ENCODE results near the gene HSPA1A.
"Not testable (repeated sequence)": the region's sequence is repeated elsewhere in the genome, so short reads cannot be mapped to it uniquely, and the experiment has no call there.

DNA sequence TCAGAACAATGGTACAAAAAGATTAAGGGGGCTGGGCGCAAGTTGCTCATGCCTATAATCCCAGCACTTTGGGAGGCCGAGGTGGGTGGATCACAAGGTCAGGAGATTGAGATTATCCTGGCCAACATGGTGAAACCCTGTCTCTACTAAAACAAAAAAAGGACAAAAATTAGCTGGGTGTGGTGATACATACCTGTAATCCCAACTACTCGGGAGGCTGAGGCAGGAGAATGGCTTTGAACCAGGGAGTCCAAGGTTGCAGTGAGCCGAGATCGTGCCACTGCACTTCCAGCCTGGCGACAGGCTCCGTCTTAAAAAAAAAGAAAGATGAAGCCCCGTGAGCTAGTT, 24.4 kb downstream of the HSPA1A start:
- not testable (repeated sequence) for TF ChIP-seq POLR2A (IDR thresholded peaks at IDR 0.05)
- TF ChIP-seq, protein P1, sequence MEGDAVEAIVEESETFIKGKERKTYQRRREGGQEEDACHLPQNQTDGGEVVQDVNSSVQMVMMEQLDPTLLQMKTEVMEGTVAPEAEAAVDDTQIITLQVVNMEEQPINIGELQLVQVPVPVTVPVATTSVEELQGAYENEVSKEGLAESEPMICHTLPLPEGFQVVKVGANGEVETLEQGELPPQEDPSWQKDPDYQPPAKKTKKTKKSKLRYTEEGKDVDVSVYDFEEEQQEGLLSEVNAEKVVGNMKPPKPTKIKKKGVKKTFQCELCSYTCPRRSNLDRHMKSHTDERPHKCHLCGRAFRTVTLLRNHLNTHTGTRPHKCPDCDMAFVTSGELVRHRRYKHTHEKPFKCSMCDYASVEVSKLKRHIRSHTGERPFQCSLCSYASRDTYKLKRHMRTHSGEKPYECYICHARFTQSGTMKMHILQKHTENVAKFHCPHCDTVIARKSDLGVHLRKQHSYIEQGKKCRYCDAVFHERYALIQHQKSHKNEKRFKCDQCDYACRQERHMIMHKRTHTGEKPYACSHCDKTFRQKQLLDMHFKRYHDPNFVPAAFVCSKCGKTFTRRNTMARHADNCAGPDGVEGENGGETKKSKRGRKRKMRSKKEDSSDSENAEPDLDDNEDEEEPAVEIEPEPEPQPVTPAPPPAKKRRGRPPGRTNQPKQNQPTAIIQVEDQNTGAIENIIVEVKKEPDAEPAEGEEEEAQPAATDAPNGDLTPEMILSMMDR (IDR thresholded peaks at IDR 0.05) = not testable (repeated sequence)

Data from testis (tissue), 2 donors.